DMS114 treated with DMSO at 0.1 percent for 48 hours (cell line): Measurements from ENCODE around the gene PPFIA2.

Experiments used
- DNase-seq: peaks from one replicate; lab custom pipeline; 2025; ENCODE audit not compliant: unreplicated experiment; lab: John Stamatoyannopoulos, UW

Gene PPFIA2

GRCh38 chr12:81759190-81760051 is at the start of gene PPFIA2:
Gene PPFIA2 (minus strand): TSS chr12:81759350.
- DNase-seq: no peak

- no peak for DNase-seq
Observed at GRCh38 chr12:81800298-81801148, 41.4 kb upstream of the PPFIA2 start.

GRCh38 chr12:81798294-81798693 is 39.1 kb upstream of the PPFIA2 start:
- DNase-seq: no peak

GRCh38 chr12:81797100-81797499 is 38.0 kb upstream of the PPFIA2 start:
- peak; percentile 33 for DNase-seq

- DNase-seq: no peak
Observed at GRCh38 chr12:81792666-81793065, 33.5 kb upstream of the PPFIA2 start.

- no peak for DNase-seq
Observed at GRCh38 chr12:81779216-81779615, 20.1 kb upstream of the PPFIA2 start.

GRCh38 chr12:81778719-81779118 is 19.6 kb upstream of the PPFIA2 start:
- DNase-seq: no peak

GRCh38 chr12:81758421-81759189 is 545 bp downstream of the PPFIA2 start:
- no peak for DNase-seq

GRCh38 chr12:81757731-81758365 is 1.3 kb downstream of the PPFIA2 start:
- no peak for DNase-seq

GRCh38 chr12:81729781-81730180 is 29.4 kb downstream of the PPFIA2 start:
- no peak for DNase-seq

- DNase-seq: no peak
Observed at GRCh38 chr12:81727391-81727790, 31.8 kb downstream of the PPFIA2 start.

GRCh38 chr12:81726634-81727033 is 32.5 kb downstream of the PPFIA2 start:
- DNase-seq: no peak

- no peak for DNase-seq
Observed at GRCh38 chr12:81723361-81723760, 35.8 kb downstream of the PPFIA2 start.

GRCh38 chr12:81722004-81722403 is 37.1 kb downstream of the PPFIA2 start:
- DNase-seq: no peak

- no peak for DNase-seq
Observed at GRCh38 chr12:81718616-81719015, 40.5 kb downstream of the PPFIA2 start.

GRCh38 chr12:81712536-81712935 is 46.6 kb downstream of the PPFIA2 start:
- no peak for DNase-seq

- DNase-seq: no peak
Observed at GRCh38 chr12:81705586-81705985, 53.6 kb downstream of the PPFIA2 start.

GRCh38 chr12:81699551-81699950 is 59.6 kb downstream of the PPFIA2 start:
- no peak for DNase-seq

GRCh38 chr12:81692008-81692407 is 67.1 kb downstream of the PPFIA2 start:
- DNase-seq: no peak

- no peak for DNase-seq
Observed at GRCh38 chr12:81683881-81684280, 75.3 kb downstream of the PPFIA2 start.

GRCh38 chr12:81679614-81680013 is 79.5 kb downstream of the PPFIA2 start:
- DNase-seq: no peak
